SK-N-SH treated with all-trans-retinoic acid at 6 μM for 48 hours (cell line): ENCODE measurements around the gene CBL.

Experiments used
- BACH2 ChIP-seq: fragments of 250-450 bp; sonication (Bioruptor Pico); IDR thresholded peaks from 2 replicates; pipeline ENCODE4 v1.9.0; 2021; ENCODE audit warnings: mild to moderate bottlenecking, borderline replicate concordance
- CSDC2 ChIP-seq: fragments of 250-450 bp; sonication (Bioruptor Pico); IDR thresholded peaks from 2 replicates; pipeline ENCODE4 v1.5.0; 2020; ENCODE audit warnings: mild to moderate bottlenecking, moderate library complexity
- OSR1 ChIP-seq: fragments of 250-450 bp; sonication (Bioruptor Pico); IDR thresholded peaks from 2 replicates; pipeline ENCODE4 v1.8.0; 2022; ENCODE audit warnings: moderate library complexity, mild to moderate bottlenecking, inconsistent platforms
- PATZ1 ChIP-seq: fragments of 250-450 bp; sonication (Bioruptor Pico); IDR thresholded peaks from 2 replicates; pipeline ENCODE4 v1.8.0; 2020; ENCODE audit warnings: mild to moderate bottlenecking, moderate library complexity, borderline replicate concordance
- TOX ChIP-seq: fragments of 250-450 bp; sonication (Bioruptor Pico); IDR thresholded peaks from 2 replicates; pipeline ENCODE4 v1.8.0; 2021; ENCODE audit warnings: mild to moderate bottlenecking, moderate library complexity, borderline replicate concordance
- ZC3H10 ChIP-seq: fragments of 250-450 bp; sonication (Bioruptor Pico); IDR thresholded peaks from 2 replicates; pipeline ENCODE4 v1.5.1; 2021; ENCODE audit warnings: mild to moderate bottlenecking, moderate library complexity

GRCh38 chr11:119320240-119320775, 114.2 kb downstream of the CBL start:
- no peak for TF ChIP-seq BACH2
- no peak for TF ChIP-seq OSR1
- TF ChIP-seq CSDC2, result no peak
- no peak for TF ChIP-seq TOX (CRISPR knock-in tag)
- no peak for TF ChIP-seq ZC3H10 (CRISPR knock-in tag)
- TF ChIP-seq PATZ1 (CRISPR knock-in tag), result no peak
